ENCODE data around the gene CLEC20A. TPM values are rescaled to one million over a fixed set of nuclear protein-coding genes. Genes with fewer than 3 reads are reported as not detected.

The CLEC20A gene
- 1.4 TPM in 1 of 2 replicates, not detected in the other for total RNA-seq

GRCh38 chr1:178496410-178497135 is at the start of gene CLEC20A:
TSS of gene CLEC20A (minus strand) at chr1:178496964. CDS start at chr1:178496939, 25 bp downstream.

GRCh38 chr1:178512566-178513277 is 16.0 kb upstream of the CLEC20A start, which contains the start of gene TEX35:
TSS of gene TEX35 (plus strand) at chr1:178513109. CDS start at chr1:178513189, 80 bp downstream.

Other genes with a start within 250 kb of the CLEC20A start
- gene TEX35, start 16.1 kb upstream of the CLEC20A start, total RNA-seq = not detected in 2 replicates
- 13.0 and 21.4 TPM in 2 replicates for gene RALGPS2, start 228.3 kb upstream of the CLEC20A start, total RNA-seq

Measured in myometrial cell (primary cell).